Measurements from ENCODE around the gene ACBD7. TPM values are rescaled to one million over a fixed set of nuclear protein-coding genes. Genes with fewer than 3 reads are reported as not detected.

The ACBD7 gene
- total RNA-seq, 4 donors from 2014 or later = not detected

DNA sequence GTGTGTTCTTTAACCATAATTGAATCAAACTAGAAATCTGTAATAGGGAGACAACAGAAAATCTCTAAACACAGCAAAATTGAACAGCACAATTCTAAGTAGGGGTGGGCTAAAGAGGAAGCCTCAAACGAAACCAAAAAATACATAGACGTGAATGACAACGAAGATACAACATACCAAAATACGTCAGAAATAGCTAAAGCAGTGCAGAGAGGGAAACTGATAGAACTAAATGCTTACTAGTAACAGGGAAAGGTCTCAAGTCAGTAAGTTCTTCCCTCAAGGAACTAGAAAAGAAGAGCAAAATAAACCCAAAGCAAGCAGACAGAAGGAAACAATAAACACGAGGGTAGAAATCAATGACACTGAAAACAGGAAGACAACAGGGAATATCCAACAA, 27.6 kb upstream of the ACBD7 start:
- in situ Hi-C loops (cut with MboI; ENCODE audit: low pct_ligation_motif_present in 1 of 4, low pct_unique_long_range_greater_than_20kb in 1 of 4, low sequenced_read_pairs in 3 of 4) (loop anchor here in 2 of 4 donors (25.0 kb wide), 2 partner anchors 579 to 604 kb away; no protein-coding TSS in a partner anchor), intact Hi-C loops (cut with DNase I; ENCODE audit: low total_unique reads) (no loop called here)
- Histone ChIP-seq H3K9me3 (no peaks in the 10 kb centered on the region), H3K27ac (no peak overlapping the region), H3K36me3 (peaks cover 0 to 8% (median 3%) of the 10 kb centered on the region in 4 donors), H3K27me3 (no peaks in the 10 kb centered on the region), H3K4me3 (no peak overlapping the region), H3K4me1 (no peaks in the 10 kb centered on the region)
- no peak for TF ChIP-seq POLR2AphosphoS5 (IDR thresholded peaks at IDR 0.05)
- no peak for TF ChIP-seq EP300 (IDR thresholded peaks at IDR 0.05; ENCODE audit: low read depth)
- TF ChIP-seq, protein P1, sequence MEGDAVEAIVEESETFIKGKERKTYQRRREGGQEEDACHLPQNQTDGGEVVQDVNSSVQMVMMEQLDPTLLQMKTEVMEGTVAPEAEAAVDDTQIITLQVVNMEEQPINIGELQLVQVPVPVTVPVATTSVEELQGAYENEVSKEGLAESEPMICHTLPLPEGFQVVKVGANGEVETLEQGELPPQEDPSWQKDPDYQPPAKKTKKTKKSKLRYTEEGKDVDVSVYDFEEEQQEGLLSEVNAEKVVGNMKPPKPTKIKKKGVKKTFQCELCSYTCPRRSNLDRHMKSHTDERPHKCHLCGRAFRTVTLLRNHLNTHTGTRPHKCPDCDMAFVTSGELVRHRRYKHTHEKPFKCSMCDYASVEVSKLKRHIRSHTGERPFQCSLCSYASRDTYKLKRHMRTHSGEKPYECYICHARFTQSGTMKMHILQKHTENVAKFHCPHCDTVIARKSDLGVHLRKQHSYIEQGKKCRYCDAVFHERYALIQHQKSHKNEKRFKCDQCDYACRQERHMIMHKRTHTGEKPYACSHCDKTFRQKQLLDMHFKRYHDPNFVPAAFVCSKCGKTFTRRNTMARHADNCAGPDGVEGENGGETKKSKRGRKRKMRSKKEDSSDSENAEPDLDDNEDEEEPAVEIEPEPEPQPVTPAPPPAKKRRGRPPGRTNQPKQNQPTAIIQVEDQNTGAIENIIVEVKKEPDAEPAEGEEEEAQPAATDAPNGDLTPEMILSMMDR (IDR thresholded peaks at IDR 0.05) = no peak
- no peak for TF ChIP-seq POLR2A (IDR thresholded peaks at IDR 0.05)
- 94 to 96% methylated on average over 5 of the region's 5 CpGs for WGBS, 2 donors (ENCODE audit: low coverage in 1 of 2)
- no peak for DNase-seq

DNA sequence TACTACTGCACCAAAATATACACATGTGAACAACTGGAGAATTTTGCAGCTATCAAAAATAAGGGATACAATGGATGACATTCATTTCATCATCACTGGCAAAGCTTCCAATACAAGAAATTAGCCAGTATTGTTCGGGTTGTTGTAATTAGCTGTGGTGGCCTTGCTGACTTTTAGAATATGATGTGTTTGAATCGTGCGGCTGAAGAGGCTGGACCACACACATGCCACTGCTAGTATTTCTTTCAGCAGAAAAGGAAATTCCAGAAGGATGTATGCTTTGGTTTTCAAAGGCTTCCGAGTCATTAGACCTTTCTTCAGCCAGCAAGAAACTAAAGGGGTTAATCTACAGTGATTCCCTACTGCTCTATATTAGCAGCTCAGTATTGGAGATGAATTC, 25.2 kb upstream of the ACBD7 start:
- H3K4me1 ChIP-seq = peaks cover 0 to 3% (median 0%) of the 10 kb centered on the region in 4 donors
- intact Hi-C loops (cut with DNase I; ENCODE audit: low total_unique reads) = no loop called here
- peaks cover 0 to 12% (median 3%) of the 10 kb centered on the region in 4 donors for H3K36me3 ChIP-seq
- DNase-seq = no peak
- no peaks in the 10 kb centered on the region for H3K9me3 ChIP-seq
- H3K4me3 ChIP-seq = no peak overlapping the region
- H3K27me3 ChIP-seq = no peaks in the 10 kb centered on the region
- H3K27ac ChIP-seq = no peak overlapping the region
- TF ChIP-seq, protein P1 (IDR thresholded peaks at IDR 0.05) = no peak
- TF ChIP-seq POLR2A (IDR thresholded peaks at IDR 0.05) = no peak
- no peak for TF ChIP-seq EP300 (IDR thresholded peaks at IDR 0.05; ENCODE audit: low read depth)
- no peak for TF ChIP-seq POLR2AphosphoS5 (IDR thresholded peaks at IDR 0.05)
- 94 to 100% methylated on average over 4 of the region's 4 CpGs for WGBS, 2 donors (ENCODE audit: low coverage in 1 of 2)
- in situ Hi-C loops (cut with MboI; ENCODE audit: low pct_ligation_motif_present in 1 of 4, low pct_unique_long_range_greater_than_20kb in 1 of 4, low sequenced_read_pairs in 3 of 4) = loop anchor here in 2 of 4 donors (25.0 kb wide), 2 partner anchors 576 to 601 kb away; no protein-coding TSS in a partner anchor

GRCh38 chr10:15112657-15113056, 24.1 kb upstream of the ACBD7 start:
- no peak for DNase-seq
- Histone ChIP-seq H3K27me3 (no peaks in the 10 kb centered on the region), H3K4me3 (no peak overlapping the region), H3K9me3 (no peaks in the 10 kb centered on the region), H3K4me1 (peaks cover 0 to 11% (median 0%) of the 10 kb centered on the region in 4 donors), H3K36me3 (peaks cover 0 to 17% (median 3%) of the 10 kb centered on the region in 4 donors), H3K27ac (no peak overlapping the region)
- in situ Hi-C loops (cut with MboI; ENCODE audit: low pct_ligation_motif_present in 1 of 4, low pct_unique_long_range_greater_than_20kb in 1 of 4, low sequenced_read_pairs in 3 of 4) (loop anchor here in 2 of 4 donors (25.0 kb wide), 2 partner anchors 575 to 600 kb away; no protein-coding TSS in a partner anchor), intact Hi-C loops (cut with DNase I; ENCODE audit: low total_unique reads) (no loop called here)
- 90 to 97% methylated on average over 2 to 13 of the region's 13 CpGs for WGBS, 2 donors (ENCODE audit: low coverage in 1 of 2)
- TF ChIP-seq POLR2A (IDR thresholded peaks at IDR 0.05) (no peak), POLR2AphosphoS5 (IDR thresholded peaks at IDR 0.05) (no peak), EP300 (IDR thresholded peaks at IDR 0.05; ENCODE audit: low read depth) (no peak)
- TF ChIP-seq, protein P1 (IDR thresholded peaks at IDR 0.05) = no peak

DNA sequence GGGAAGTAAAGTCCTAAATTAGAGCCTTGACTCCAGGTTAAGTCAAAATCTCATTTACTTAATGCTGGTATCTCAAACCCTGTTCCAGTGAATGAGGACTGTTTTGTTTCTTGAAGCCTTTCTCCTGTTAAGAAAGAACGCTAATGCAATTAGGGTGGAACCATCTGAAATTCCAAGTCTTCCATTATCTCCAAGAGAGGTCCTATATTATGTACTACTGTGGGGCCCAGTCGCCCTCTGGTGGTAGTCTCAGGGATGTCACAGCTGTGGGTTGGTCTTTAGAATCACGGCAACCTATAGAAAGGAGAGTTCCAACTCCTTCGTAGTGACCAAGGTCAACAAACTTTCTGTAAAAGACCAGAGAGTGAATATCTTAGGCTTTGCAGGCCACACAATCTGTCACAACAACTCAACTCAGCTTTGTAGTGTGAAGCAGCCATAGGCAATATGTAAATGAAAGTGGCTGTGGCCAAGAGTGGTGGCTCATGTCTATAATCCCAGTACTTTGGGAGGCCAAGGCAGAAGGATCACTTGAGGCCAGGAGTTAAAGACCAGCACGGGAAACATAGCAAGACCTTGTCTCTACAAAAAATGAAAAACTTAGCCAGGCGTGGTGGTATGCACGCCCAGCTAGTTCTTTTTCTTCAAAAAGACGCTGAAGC, 17.9 kb upstream of the ACBD7 start:
- Histone ChIP-seq H3K36me3 (peaks cover 0 to 38% (median 12%) of the 10 kb centered on the region in 4 donors), H3K27ac (peak overlapping the region in 1 of 4 donors; percentile 4), H3K9me3 (no peaks in the 10 kb centered on the region), H3K4me3 (no peak overlapping the region), H3K4me1 (peaks cover 0 to 20% (median 0%) of the 10 kb centered on the region in 4 donors), H3K27me3 (no peaks in the 10 kb centered on the region)
- in situ Hi-C loops (cut with MboI; ENCODE audit: low pct_ligation_motif_present in 1 of 4, low pct_unique_long_range_greater_than_20kb in 1 of 4, low sequenced_read_pairs in 3 of 4) (loop anchor here in 3 of 4 donors (10.0 to 25.0 kb wide), 3 partner anchors 142 to 594 kb away; no protein-coding TSS in a partner anchor), intact Hi-C loops (cut with DNase I; ENCODE audit: low total_unique reads) (no loop called here)
- no peak for TF ChIP-seq POLR2A (IDR thresholded peaks at IDR 0.05)
- TF ChIP-seq, protein P1 (IDR thresholded peaks at IDR 0.05) = peak; percentile 85 to 91 (median 87)
- peak; percentile 82 for DNase-seq
- WGBS, 2 donors (ENCODE audit: low coverage in 1 of 2) = 14 to 50% methylated on average over 1 to 8 of the region's 8 CpGs
